Adrenal gland (tissue), 5 donors: ENCODE results near the gene PRIMA1.

Experiments
- POLR2A ChIP-seq, 2 donors: fragments of 450-650 bp; IDR thresholded peaks; one replicate each; pipeline ENCODE4 v1.6.1; 2017; ENCODE audit warnings: antibody characterized with exemption in 2 of 2, mild to moderate bottlenecking in 2 of 2, moderate library complexity in 1 of 2
- TF ChIP-seq, protein P1 (sequence below), 6 experiments: fragments of 450-650 bp in 4 of 6; fragments of 200-600 bp in 2 of 6; sonication (generic) in 1 of 6; IDR thresholded peaks; 1 replicate in 5 of 6; 2 replicates in 1 of 6; pipeline versions ENCODE4 v1.5.1 to v1.8.0; 2016 to 2021; ENCODE audit warnings: antibody characterized with exemption in 6 of 6, mild to moderate bottlenecking in 2 of 6, moderate library complexity in 1 of 6
- donor health status: DM: no; HTN: no; CAD: no.

DNA sequence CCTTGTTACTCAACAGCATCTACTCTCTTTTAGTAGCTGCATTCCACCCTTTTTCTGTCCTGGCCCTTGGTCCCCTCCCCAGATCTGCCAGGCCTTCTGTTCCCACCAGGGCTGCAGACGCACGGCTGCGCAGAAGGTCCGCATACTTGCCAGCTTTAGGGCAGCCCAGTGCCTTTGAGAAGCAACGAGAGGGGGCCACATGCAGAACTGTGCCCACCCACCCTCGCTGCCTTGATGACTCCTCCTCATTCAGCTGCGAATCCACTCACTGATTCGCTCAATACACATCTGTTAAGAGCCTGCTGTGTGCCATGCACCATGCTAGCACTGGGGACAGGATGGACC lies 39.2 kb downstream of the PRIMA1 start:
- TF ChIP-seq, protein P1, sequence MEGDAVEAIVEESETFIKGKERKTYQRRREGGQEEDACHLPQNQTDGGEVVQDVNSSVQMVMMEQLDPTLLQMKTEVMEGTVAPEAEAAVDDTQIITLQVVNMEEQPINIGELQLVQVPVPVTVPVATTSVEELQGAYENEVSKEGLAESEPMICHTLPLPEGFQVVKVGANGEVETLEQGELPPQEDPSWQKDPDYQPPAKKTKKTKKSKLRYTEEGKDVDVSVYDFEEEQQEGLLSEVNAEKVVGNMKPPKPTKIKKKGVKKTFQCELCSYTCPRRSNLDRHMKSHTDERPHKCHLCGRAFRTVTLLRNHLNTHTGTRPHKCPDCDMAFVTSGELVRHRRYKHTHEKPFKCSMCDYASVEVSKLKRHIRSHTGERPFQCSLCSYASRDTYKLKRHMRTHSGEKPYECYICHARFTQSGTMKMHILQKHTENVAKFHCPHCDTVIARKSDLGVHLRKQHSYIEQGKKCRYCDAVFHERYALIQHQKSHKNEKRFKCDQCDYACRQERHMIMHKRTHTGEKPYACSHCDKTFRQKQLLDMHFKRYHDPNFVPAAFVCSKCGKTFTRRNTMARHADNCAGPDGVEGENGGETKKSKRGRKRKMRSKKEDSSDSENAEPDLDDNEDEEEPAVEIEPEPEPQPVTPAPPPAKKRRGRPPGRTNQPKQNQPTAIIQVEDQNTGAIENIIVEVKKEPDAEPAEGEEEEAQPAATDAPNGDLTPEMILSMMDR (IDR thresholded peaks at IDR 0.05): no peak
- no peak for TF ChIP-seq POLR2A (IDR thresholded peaks at IDR 0.05)
